OCI-LY7 (cell line): Measurements from ENCODE around the gene PPP1R26.

Experiments used
- CTCF ChIP-seq: fragments of 200-600 bp; sonication (generic); conservative IDR thresholded peaks from 2 replicates; pipeline ENCODE4 v1.5.1; 2014; ENCODE audit warnings: mild to moderate bottlenecking, antibody characterized with exemption, low read length, moderate library complexity, mixed read lengths
- EZH2phosphoT487 ChIP-seq: fragments of 200-600 bp; sonication (generic); IDR thresholded peaks from 2 replicates; pipeline ENCODE4 v1.6.1; 2018; ENCODE audit warnings: low read depth, borderline replicate concordance, mild to moderate bottlenecking, mixed run types, antibody characterized with exemption, low read length, moderate library complexity, mixed read lengths

- TF ChIP-seq CTCF (no peak), EZH2phosphoT487 (no peak)
Observed at GRCh38 chr9:135485385-135485784, 5.8 kb downstream of the PPP1R26 start.
